ENCODE measurements around the gene BMERB1. TPM values are rescaled to one million over a fixed set of nuclear protein-coding genes. Genes with fewer than 3 reads are reported as not detected.

BMERB1 gene
- total RNA-seq, 2 donors from 2014 or later, result 6.2 to 9.1 TPM

- Histone ChIP-seq H3K4me3 (no peak overlapping the region), H3K4me1 (no peaks in the 10 kb centered on the region), H3K36me3 (no peaks in the 10 kb centered on the region), H3K27ac (no peak overlapping the region), H3K9ac (ENCODE audit: low read depth in 2 of 2, low read length in 2 of 2) (no peak overlapping the region), H3K27me3 (no peaks in the 10 kb centered on the region), H3K9me3 (no peaks in the 10 kb centered on the region)
- intact Hi-C loops (cut with DNase I), result no loop called here
- DNase-seq, result no peak
- TF ChIP-seq, protein P1, sequence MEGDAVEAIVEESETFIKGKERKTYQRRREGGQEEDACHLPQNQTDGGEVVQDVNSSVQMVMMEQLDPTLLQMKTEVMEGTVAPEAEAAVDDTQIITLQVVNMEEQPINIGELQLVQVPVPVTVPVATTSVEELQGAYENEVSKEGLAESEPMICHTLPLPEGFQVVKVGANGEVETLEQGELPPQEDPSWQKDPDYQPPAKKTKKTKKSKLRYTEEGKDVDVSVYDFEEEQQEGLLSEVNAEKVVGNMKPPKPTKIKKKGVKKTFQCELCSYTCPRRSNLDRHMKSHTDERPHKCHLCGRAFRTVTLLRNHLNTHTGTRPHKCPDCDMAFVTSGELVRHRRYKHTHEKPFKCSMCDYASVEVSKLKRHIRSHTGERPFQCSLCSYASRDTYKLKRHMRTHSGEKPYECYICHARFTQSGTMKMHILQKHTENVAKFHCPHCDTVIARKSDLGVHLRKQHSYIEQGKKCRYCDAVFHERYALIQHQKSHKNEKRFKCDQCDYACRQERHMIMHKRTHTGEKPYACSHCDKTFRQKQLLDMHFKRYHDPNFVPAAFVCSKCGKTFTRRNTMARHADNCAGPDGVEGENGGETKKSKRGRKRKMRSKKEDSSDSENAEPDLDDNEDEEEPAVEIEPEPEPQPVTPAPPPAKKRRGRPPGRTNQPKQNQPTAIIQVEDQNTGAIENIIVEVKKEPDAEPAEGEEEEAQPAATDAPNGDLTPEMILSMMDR (IDR thresholded peaks at IDR 0.05), result no peak
Observed at GRCh38 chr16:15535772-15536171, 101.4 kb downstream of the BMERB1 start.

GRCh38 chr16:15536843-15537242 is 102.5 kb downstream of the BMERB1 start:
- intact Hi-C loops (cut with DNase I), result no loop called here
- no peak overlapping the region for H3K4me3 ChIP-seq

GRCh38 chr16:15538507-15538906 is 104.1 kb downstream of the BMERB1 start:
- H3K27ac ChIP-seq, result no peak overlapping the region
- H3K4me1 ChIP-seq, result no peaks in the 10 kb centered on the region
- H3K9me3 ChIP-seq, result no peaks in the 10 kb centered on the region
- no peaks in the 10 kb centered on the region for H3K27me3 ChIP-seq
- H3K9ac ChIP-seq (ENCODE audit: low read depth in 2 of 2, low read length in 2 of 2), result no peak overlapping the region
- H3K36me3 ChIP-seq, result no peaks in the 10 kb centered on the region
- TF ChIP-seq, protein P1 (IDR thresholded peaks at IDR 0.05), result no peak
- DNase-seq, result no peak
- no peak overlapping the region for H3K4me3 ChIP-seq
- intact Hi-C loops (cut with DNase I), result no loop called here

More at GRCh38 chr16:15536843-15537242, 102.5 kb downstream of the BMERB1 start:
- DNase-seq, result no peak
- no peak overlapping the region for H3K27ac ChIP-seq
- no peak overlapping the region for H3K9ac ChIP-seq (ENCODE audit: low read depth in 2 of 2, low read length in 2 of 2)
- no peaks in the 10 kb centered on the region for H3K27me3 ChIP-seq
- TF ChIP-seq, protein P1 (IDR thresholded peaks at IDR 0.05), result no peak
- H3K4me1 ChIP-seq, result no peaks in the 10 kb centered on the region
- no peaks in the 10 kb centered on the region for H3K36me3 ChIP-seq
- H3K9me3 ChIP-seq, result no peaks in the 10 kb centered on the region

- no peaks in the 10 kb centered on the region for H3K9me3 ChIP-seq
- H3K4me1 ChIP-seq, result no peaks in the 10 kb centered on the region
- H3K27me3 ChIP-seq, result no peaks in the 10 kb centered on the region
- TF ChIP-seq, protein P1 (IDR thresholded peaks at IDR 0.05), result no peak
- H3K36me3 ChIP-seq, result no peaks in the 10 kb centered on the region
- no peak overlapping the region for H3K4me3 ChIP-seq
- H3K27ac ChIP-seq, result no peak overlapping the region
- intact Hi-C loops (cut with DNase I), result no loop called here
- no peak for DNase-seq
- no peak overlapping the region for H3K9ac ChIP-seq (ENCODE audit: low read depth in 2 of 2, low read length in 2 of 2)
Observed at GRCh38 chr16:15539197-15539596, 104.8 kb downstream of the BMERB1 start.

DNA sequence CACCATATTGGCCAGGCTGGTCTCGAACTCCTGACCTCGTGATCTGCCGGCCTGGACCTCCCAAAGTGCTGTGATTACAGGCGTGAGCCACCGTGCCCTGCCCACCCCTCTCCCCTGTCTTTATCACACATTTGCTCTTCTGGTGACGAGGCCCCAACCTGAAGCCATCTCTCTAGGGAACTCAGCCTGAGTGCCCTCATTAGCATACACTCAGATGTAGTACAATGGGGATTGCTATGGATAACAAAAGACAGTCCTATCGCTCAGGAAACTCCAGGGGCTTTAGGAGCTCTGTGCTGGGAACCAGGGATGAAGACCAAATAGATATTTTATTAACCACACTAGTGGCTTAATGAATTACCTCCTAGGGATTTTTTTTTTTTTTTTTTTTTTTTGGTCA is 107.9 kb downstream of the BMERB1 start:
- no peak overlapping the region for H3K27ac ChIP-seq
- no peaks in the 10 kb centered on the region for H3K36me3 ChIP-seq
- H3K9ac ChIP-seq (ENCODE audit: low read depth in 2 of 2, low read length in 2 of 2), result no peak overlapping the region
- no peak overlapping the region for H3K4me3 ChIP-seq
- no peaks in the 10 kb centered on the region for H3K9me3 ChIP-seq
- no peak for DNase-seq
- H3K27me3 ChIP-seq, result no peaks in the 10 kb centered on the region
- TF ChIP-seq, protein P1 (IDR thresholded peaks at IDR 0.05), result no peak
- intact Hi-C loops (cut with DNase I), result no loop called here
- no peaks in the 10 kb centered on the region for H3K4me1 ChIP-seq

All from colonic mucosa (tissue), 4 donors.